Measurements from ENCODE around the gene WNT3A. TPM values are rescaled to one million over a fixed set of nuclear protein-coding genes. Genes with fewer than 3 reads are reported as not detected.

WNT3A gene
- total and polyA plus RNA-seq, 9 of the 15 experiments (the other 6 are each of a cell fraction or from before 2014, with no cell fraction given): not detected

- Histone ChIP-seq H3K79me2 (ENCODE audit: control insufficient read depth, insufficient read depth, low read length) (no peaks in the 10 kb centered on the region), H2AFZ (ENCODE audit: low read depth, low read length) (no peak overlapping the region), H3K9ac (ENCODE audit: insufficient read depth in 1 of 2, low read depth in 2 of 2, low read length in 2 of 2) (peak overlapping the region in 1 of 2 experiments; percentile 39; a peak in 1 of 4 replicates), H3K36me3 (ENCODE audit: control insufficient read depth, insufficient read depth, low read length) (no peaks in the 10 kb centered on the region), H3K9me3 (replicated peaks; ENCODE audit: control insufficient read depth, insufficient read depth, low read depth, low read length) (no peaks in the 10 kb centered on the region), H3K4me1 (replicated peaks in 1 of 2; ENCODE audit: control insufficient read depth in 2 of 2, insufficient read depth in 2 of 2, low read length in 2 of 2) (peaks cover 0 to 9% of the 10 kb centered on the region in 2 experiments; a peak in 1 of 5 replicates), H3K27me3 (ENCODE audit: control insufficient read depth in 2 of 2, insufficient read depth in 2 of 2, low read length in 2 of 2) (peaks cover 39 to 53% of the 10 kb centered on the region in 2 experiments), H3K4me3 (no peak overlapping the region), H3K9me1 (ENCODE audit: control insufficient read depth, insufficient read depth, low read length) (no peaks in the 10 kb centered on the region), H3K27ac (ENCODE audit: extremely low read depth, low read depth, low read length) (no peak overlapping the region), H3K4me2 (ENCODE audit: insufficient read depth, low read length) (no peak overlapping the region), H4K20me1 (replicated peaks; ENCODE audit: control insufficient read depth, insufficient read depth, low read length) (0 out of 2 replicates have a peak, but pooled peaks cover 2% of the 10 kb centered on the region)
- 3% methylated on average over 30 of the region's 30 CpGs for WGBS (ENCODE audit: insufficient coverage, low coverage, missing lambda C conversion rate)
- no peak for DNase-seq (ENCODE audit: extremely low read depth in 1 of 4, low spot score in 3 of 4)
- CTCF ChIA-PET (ENCODE audit: low intra/inter-chr PET ratio): no interaction called here
- FAIRE-seq: no peak
- BruUV-seq (replicated peaks): no TSS peak
- in situ Hi-C loops (cut with MboI) (no loop called here), intact Hi-C loops (cut with micrococcal nuclease) (no loop called here)
- POLR2A ChIA-PET: interaction anchor here (1.4 kb wide), 1 partner anchor 31 kb away, joined by 4 read pairs; the partner anchor contains the start of gene ARF1
- TF ChIP-seq RBM15 (IDR thresholded peaks at IDR 0.05; ENCODE audit: insufficient read depth, low read length): no peak
- TF ChIP-seq ZNF174 (CRISPR knock-in tag; IDR thresholded peaks at IDR 0.05): no peak
- no peak for TF ChIP-seq NFRKB (IDR thresholded peaks at IDR 0.05; ENCODE audit: low read depth)
- TF ChIP-seq ZC3H4 (CRISPR knock-in tag; IDR thresholded peaks at IDR 0.05; ENCODE audit: borderline replicate concordance): no peak
- no peak for TF ChIP-seq ZKSCAN3 (CRISPR knock-in tag; IDR thresholded peaks at IDR 0.05)
- TF ChIP-seq KLF1 (tag; IDR thresholded peaks at IDR 0.05): no peak
- no peak for TF ChIP-seq PTTG1 (tag; IDR thresholded peaks at IDR 0.05; ENCODE audit: low read depth)
- TF ChIP-seq POLR2G (IDR thresholded peaks at IDR 0.05; ENCODE audit: low read depth, low read length): no peak
- no peak for ATAC-seq
Observed at GRCh38 chr1:228050571-228051231, 43.9 kb downstream of the WNT3A start.
